GM19395 (cell line): Measurements from ENCODE around the gene PLCB1.

Experiments used
- ATAC-seq: cut with Tn5 transposase; IDR thresholded peaks from one replicate; pipeline ENCODE4 v1.9.1; 2021; ENCODE audit warnings: mild to moderate bottlenecking, moderate library complexity; ENCODE audit not compliant: unreplicated experiment

PLCB1 gene

DNA sequence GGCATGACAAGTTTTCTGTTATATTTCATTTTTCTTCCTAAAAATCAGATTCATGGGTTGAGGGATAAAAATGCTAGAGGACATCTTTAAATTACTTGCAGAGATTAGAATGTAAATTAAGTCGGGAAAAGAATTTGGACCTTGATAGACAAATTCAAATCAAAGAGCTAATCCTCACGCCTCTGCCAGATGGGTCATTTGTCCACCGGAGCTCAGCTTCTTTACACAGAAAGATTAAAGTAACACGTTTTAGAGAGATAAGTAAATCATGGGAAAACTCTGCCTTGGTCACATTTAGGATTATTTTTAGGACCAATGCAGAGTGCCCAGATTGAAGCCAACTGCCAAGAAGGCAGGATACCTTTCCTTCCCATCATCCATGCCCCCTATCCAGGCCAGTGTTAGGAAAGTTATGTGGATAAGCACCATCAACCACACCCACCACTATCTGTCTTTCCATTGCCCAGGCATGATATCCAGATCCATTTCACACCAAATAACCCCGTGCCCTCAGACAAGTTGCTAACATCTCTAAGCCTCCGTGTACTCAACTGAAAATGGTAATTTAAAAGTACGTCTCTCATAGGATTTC lies 539.4 kb downstream of the PLCB1 start:
- no peak for ATAC-seq

DNA sequence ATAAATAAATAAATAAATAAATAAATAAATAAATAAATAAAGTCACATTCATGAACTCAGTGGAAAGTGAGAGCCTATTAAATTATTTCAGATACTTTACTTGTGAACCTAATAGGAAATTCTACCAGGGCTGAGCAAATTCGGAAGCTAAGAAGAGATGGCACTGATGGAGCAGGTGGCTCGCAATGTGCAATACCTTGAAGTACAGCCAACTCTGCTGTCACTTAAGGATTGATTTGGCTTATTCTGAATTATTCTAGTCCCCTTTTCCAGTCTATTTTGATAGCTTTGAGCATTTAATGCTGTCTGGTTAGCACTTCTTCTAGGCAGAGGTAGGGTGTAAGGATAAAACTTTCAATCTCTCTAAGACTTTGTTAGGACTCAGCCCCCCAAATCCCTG lies 541.0 kb downstream of the PLCB1 start:
- no peak for ATAC-seq

DNA sequence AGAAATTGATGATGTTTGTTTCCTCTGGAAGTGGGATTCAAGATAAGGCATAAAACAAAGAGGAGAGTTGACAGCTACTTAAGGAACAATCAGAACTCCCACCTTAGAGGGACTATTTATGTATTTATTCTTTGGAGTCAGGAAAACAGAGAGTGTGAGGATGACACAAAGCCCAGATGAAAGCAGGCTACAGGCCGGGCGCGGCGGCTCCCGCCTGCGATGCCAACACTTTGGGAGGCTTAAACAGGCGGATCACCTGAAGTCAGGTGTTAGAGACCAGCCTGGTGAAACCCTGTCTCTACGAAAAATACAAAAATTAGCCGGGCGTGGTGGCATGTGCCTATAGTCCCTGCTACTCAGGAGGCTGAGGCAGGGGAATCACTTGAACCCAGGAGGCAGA lies 543.8 kb downstream of the PLCB1 start:
- ATAC-seq = no peak

DNA sequence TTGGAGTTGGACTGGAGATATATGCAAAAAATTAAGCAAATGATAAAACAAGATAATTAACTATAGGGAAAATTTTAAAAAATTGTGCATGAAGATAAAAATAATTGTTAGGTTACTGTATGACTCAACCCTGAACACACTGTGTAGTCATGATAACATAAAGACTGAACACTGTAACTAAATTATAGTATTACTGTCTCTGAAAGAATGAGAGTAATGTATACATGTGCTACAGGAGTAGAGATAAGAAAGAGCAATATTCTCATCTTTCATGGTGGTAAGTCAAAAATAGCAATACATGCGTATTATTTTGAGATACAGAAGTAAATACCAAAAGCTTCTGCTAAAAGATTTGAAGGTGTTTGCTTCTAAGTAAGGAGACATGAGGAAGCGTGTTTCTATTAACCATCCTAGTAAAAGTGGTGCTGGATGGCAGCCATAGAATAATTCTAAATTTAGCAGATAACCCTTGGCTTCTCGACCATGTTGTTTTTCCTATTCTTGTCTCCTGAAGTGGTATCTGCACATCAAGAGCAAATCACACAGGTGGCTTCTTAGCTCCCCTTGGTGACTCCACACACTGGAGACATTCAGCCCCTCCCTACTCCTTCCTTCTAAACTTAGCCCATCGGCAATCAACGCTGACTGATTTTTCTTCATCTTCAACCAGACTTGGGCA lies 546.2 kb downstream of the PLCB1 start:
- no peak for ATAC-seq

DNA sequence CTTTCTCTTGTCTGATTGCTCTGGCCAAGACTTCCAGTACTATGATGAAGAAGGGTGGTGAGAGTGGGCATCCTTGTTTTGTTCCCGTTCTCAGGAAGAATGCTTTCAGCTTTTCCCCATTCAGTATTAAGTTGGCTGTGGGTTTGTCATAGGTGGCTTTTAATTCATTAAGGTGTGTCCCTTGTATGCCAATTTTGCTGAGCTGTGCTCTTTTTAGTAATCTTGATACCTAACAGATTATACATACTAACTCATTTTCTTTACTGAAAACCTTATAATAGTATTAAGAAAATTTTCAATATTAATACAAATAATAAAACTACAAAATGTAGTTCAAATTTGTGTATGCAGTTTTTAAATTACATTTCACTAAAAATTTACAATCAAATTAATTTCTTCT lies 557.3 kb downstream of the PLCB1 start:
- no peak for ATAC-seq

DNA sequence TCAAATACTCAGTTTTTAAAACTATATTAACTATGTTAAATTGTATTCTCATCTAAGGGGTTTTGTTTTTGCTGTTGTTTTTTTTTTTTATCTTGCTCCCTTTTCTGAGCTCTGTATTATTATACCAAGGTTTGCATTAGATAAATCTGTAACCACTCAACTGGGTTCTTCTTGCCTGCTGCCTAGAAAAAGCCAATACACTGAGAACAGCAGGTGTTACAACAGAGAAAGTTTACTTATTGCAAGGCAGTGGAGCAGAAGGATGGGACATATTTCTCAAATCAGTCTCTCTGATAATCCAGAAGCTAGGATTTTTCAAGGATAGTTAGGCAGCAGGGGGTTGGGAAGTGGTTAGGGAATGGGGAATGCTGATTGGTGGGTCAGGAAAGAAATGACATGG lies 558.0 kb downstream of the PLCB1 start:
- no peak for ATAC-seq

DNA sequence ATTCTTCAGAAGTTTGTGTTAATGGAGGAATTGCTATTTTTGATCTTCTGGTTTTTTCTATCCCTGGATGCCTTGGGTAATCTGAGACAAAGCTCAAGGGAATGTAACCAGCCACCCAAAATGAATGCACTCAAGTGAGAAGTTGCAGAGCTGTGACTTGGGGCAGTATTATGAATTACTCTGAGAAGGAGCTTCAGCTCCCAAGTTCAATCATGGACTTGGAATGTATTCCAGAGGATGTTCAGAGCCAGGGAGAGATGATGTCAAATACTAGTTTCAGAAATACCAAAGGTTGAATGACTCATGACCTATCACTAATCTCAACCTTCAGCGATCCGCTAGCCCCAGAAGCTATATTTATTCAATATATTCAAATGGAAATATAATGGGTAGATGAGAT lies 561.6 kb downstream of the PLCB1 start:
- ATAC-seq = no peak

DNA sequence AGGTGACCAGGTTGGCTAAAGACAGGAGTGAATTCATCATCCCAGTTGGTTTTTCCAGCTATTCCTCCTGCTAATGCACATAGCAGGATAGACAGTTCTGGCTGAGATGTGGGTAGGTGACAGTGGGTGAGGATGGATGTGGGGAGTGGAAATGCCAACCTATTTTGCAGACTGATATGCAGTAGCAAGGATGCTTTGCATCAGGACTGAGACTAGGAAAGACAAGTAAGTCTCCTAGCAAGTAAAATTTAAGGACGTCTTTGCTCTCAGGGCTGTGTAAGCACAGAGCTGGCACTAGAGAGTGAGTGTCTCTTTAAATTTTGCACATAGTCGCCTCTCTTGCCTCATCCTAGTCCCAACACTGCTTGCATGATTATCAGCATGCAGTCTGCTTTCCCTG lies 568.7 kb downstream of the PLCB1 start:
- ATAC-seq = no peak

DNA sequence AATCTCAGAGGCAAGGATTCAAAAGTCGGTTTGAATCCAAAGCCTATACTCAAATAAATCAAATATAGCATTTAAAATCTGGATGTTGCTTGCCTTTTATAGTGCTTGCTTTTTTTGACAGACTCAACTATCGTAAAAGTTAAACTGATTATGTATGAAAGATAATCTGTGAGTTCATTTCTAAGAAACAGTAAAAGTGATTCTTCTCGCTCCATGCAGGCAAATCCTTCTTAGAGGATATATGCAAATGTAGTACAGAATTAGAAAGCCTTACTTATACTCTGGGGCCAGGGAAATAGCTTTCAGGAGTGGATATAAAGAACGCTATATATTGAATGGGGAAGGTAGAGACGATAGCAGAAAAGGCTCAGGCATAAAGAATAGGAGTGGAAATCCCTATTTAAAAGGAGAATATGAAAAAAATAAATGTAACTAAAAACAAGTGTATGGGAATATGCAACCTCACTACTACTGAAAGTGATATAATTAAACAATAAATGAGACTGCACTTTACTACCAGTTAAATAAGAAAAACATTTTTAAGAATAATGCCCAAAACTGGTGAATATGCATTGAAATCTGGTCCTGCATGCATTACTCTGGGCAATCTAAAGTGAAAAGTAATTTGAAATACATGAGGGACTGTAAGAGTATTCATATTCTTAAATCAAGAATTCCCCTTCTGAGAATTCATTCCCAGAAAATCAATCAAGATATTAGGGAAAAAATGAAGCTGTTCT lies 575.1 kb downstream of the PLCB1 start:
- no peak for ATAC-seq

DNA sequence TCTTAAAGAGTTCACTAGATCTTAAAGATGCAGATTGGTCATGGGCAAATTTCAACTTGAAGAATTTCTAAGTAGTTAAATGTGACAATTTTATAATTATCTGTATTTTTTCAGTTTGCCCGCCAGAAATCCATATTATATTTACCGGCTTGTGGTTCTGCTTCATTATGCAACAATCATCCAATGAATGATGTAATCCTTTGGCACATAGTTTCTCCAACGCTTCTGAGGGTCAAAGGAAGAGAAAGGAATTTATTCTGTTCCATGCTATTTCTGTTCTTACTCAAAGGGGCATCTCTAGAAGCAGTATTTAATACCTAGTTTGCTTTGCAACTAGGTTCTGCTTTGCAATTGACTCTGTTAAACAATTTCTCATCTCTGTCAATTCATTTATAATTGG lies 577.6 kb downstream of the PLCB1 start:
- no peak for ATAC-seq

DNA sequence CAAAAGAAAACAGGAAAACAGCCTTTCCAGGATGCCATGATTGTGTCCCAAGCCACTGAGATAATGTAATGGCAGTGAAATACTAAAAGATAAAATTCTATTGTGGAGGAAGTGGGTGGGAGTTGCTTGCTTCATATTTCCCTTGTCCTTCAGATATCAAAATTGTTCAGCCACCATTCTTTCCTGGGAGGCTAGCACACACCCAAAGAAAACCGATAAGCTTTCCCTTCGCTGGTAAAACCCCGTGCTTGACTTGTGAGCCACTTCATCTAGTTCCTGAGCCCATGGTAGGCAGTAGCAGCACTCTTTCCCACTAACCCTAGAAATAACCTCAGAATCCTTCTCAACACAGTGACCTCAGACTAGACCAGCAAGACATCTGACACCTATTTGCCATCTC lies 579.4 kb downstream of the PLCB1 start:
- ATAC-seq = no peak

DNA sequence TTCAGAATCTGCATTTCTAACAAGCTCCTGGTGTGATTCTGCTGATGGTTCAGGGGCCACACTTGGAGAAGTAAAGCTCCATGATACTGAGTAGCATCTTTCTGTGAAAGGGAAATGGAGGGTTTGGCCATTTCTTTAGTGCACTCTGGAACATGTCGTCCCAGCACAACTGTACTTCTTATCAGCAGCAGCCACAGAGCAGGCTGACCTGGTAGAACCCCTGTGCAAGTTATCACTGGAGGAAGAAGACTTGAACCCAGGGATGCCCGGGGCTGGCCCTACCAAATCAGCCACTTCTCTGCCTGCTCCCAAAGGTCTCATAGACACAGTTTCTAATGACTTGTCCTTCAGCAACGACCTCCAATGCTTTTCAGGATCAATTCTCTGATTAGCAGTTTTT lies 582.1 kb downstream of the PLCB1 start:
- no peak for ATAC-seq

DNA sequence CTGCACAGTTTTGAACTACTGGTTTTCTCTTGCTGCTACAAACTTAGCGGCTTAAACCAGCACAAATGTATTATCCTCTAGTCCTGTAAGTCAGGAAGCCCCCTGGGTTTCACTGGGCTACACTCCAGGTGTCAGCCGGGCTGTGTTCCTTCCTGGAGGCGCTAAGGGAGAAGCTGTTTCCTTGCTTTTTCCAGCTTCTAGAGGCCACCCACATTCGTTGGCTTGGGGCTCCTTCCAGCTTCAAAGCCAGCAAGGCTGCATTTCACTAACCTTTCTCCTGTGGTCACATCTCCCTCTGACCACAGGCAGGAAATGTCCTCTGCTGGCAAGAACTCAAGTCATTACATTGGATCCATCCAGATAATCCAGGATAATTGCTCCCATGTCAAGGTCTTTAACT lies 586.2 kb downstream of the PLCB1 start:
- ATAC-seq = no peak

DNA sequence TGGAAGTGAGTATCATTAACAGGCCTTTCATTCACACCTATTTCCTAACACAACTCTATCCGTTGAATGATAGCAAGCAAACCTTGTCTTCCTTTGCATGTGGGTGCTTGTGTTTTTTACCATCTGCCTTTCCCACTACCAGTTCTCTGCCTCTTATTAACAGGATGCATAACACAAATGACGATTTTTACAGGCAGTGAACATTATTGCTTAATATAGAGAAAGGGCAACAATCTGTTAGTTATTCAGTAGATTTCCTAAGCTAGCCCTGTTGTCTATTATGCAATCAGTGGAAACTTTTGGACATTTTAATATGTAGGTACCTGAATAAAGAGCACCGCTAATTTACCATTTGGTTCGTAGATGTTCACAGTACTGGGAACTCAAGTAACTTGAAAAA lies 588.0 kb downstream of the PLCB1 start:
- ATAC-seq = no peak

DNA sequence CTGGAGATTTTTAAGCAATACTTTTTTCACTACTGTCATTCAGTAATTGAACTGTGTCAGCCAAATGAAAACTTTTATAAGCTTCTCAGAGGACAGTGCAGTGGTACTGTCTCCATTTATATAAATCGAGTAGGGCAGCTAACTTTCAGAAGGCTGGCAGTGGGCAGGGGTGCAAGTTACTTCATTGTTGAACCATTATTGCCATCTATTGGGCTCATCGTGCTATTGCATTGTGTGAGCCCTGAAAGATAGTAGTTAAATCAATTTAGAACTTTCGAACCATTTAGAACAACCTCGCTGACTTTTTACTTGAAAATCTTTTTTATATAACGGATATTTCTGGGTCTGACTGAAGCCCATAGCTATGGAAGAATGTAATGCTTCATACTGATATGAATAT lies 589.0 kb downstream of the PLCB1 start:
- ATAC-seq = peak; percentile 54

DNA sequence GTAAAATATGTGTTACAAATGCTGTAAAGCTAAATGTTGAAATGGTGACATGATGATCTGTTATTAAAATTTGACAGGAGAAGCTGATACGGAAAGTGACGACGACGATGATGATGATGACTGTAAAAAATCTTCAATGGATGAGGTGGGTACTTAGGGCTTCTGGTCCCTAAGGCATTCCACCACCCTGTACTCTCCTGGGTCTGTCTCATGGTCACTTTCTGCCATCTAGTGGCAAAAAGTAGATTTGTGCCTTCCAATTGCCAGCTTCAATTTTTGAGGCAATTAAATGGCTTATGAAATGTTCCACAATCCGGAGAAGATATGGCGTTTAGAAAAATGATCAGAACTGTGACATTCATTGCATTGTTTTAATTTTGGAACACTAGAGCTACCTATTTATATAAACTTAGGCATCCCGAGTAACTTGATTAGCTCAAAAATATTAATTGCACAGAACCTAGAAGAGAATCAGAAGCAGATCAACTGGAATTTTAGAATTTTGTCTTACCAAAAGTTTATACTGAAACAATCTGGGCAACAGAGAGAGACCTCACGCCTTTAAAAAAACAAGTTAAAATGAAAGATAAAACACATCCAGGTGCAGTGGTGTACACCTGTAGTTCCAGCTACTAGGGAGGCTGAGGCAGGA lies 590.3 kb downstream of the PLCB1 start:
- ATAC-seq = peak; percentile 82

DNA sequence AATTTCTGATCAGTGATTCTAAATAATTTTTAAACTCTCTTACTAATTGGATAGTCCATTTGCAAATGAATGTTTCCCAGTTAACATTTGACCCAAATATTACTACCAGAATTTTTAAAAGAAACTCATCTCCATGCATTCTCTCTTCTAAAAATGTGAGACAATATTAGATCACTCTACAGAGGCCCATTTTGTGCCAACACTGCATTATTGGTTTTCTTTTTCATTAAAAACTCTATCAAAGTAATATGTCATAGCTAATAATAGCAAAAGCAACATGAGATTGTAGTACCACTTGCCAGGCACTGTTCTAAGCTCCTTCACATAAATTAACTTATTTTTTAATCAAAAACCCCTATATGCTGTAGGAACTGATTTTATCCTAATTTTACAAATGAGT lies 591.2 kb downstream of the PLCB1 start:
- ATAC-seq = no peak

DNA sequence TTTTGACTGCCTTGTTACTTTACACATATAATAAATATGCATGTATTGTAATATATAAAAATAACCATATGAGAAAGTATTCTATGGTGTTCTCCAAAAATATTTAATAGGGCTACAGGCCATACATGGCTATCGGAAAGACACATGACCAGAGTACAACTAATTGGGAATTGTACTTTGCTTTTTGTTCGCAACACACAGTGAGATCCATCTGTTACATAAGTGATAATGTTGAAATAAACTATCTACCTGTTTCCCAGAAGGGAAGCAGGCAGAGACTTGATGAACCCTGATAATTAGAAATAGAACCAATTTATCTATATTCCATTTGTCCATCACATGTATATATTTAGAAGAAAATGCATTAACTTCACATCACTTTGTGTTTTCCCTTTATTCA lies 592.8 kb downstream of the PLCB1 start:
- no peak for ATAC-seq

DNA sequence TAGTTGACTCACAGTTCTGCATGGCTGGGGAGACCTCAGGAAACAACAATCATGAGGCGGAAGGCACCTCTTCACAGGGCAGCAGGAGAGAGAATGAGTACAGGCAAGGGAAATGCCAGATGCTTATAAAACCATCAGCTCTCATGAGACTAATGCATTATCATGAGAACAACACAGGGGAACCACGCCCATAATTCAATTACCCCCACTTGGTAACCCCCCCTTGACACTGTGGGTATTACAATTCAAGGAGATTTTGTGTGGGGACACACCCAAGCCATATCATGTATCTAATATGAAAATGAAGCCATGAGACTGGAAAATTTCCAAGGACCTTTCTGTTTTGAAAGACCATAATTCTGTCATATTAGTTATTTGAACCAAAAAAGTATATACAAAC lies 594.4 kb downstream of the PLCB1 start:
- no peak for ATAC-seq

DNA sequence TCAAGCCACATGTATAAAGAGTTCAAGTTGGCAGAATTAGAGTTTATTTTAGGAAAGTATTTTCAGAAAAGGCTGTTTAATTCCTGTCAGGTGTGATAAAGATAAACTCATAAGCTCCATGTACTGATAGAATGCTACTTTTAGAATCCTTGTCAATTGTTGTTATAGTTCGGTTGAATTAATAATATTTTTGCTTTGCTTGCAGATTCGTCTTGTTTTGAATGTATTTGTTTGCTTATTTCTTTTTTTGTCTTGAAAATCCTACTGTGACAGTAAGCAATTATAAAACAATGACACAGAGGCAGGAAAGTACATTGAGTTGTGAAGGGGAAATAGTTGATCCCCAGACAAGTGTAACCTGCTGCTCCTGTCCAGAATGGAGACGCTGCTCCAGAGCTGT lies 602.9 kb downstream of the PLCB1 start:
- no peak for ATAC-seq

DNA sequence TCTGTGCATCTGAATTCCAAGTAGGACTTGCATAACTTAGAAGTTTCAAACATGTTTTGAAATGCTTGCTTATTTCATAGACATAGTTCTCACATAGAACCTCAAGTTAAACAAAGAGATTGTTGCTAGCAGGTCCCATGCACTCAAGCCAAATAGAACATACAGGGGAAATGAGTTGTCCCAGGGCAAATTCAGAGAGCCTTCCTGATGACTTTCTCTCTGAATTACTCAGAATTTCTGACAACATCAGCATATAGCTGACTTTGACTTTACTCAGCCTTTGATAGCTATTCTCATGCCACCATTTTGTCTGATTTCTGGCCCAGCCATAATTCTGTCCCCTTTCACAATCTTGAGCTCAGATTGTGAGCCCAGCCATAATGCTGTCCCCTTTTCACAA lies 603.6 kb downstream of the PLCB1 start:
- no peak for ATAC-seq

DNA sequence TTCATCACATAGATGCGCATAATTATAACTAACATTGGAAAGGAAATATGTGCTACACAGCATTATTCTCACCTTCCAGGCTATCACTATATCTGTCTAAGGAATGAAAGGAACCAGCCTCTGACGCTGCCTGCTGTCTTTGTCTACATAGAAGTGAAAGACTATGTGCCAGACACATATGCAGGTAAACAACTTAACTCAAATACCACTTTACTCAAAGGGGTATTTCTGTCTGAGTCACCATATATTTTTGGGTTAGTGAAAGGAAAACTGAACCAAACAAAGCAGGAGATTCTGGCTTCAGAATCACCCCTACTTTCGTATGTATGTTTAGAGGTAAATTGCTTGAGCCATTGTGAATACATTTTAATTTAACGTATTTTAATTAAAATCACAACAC lies 608.2 kb downstream of the PLCB1 start:
- ATAC-seq = peak; percentile 90
